ENCODE results near the gene AGPAT2.

The AGPAT2 gene

GRCh38 chr9:136646827-136647711, 40.2 kb downstream of the AGPAT2 start:
- Histone ChIP-seq H3K4me1 (ENCODE audit: control insufficient read depth in 1 of 2, insufficient read depth in 1 of 2, low read depth in 1 of 2, low read length in 1 of 2) (peaks cover 21 to 26% of the 10 kb centered on the region in 2 experiments), H3K4me3 (ENCODE audit: low read depth in 1 of 2, low read length in 1 of 2) (no peak overlapping the region), H3K9me3 (no peaks in the 10 kb centered on the region), H3K27me3 (peaks cover 100% of the 10 kb centered on the region), H3K27ac (no peak overlapping the region), H3K36me3 (no peaks in the 10 kb centered on the region)
- no peak for TF ChIP-seq CTCF (IDR thresholded peaks at IDR 0.05)

GRCh38 chr9:136645903-136646754, 41.1 kb downstream of the AGPAT2 start:
- peaks cover 21 to 26% of the 10 kb centered on the region in 2 experiments for H3K4me1 ChIP-seq (ENCODE audit: control insufficient read depth in 1 of 2, insufficient read depth in 1 of 2, low read depth in 1 of 2, low read length in 1 of 2)
- H3K4me3 ChIP-seq (ENCODE audit: low read depth in 1 of 2, low read length in 1 of 2) = no peak overlapping the region
- H3K27me3 ChIP-seq = peaks cover 95% of the 10 kb centered on the region
- no peaks in the 10 kb centered on the region for H3K9me3 ChIP-seq
- no peaks in the 10 kb centered on the region for H3K36me3 ChIP-seq
- no peak for TF ChIP-seq CTCF (IDR thresholded peaks at IDR 0.05)
- no peak overlapping the region for H3K27ac ChIP-seq

GRCh38 chr9:136645352-136645902, 41.8 kb downstream of the AGPAT2 start:
- Histone ChIP-seq H3K36me3 (no peaks in the 10 kb centered on the region), H3K27me3 (peaks cover 91% of the 10 kb centered on the region), H3K4me1 (ENCODE audit: control insufficient read depth in 1 of 2, insufficient read depth in 1 of 2, low read depth in 1 of 2, low read length in 1 of 2) (peaks cover 21 to 26% of the 10 kb centered on the region in 2 experiments), H3K27ac (peak overlapping the region; percentile 51), H3K4me3 (ENCODE audit: low read depth in 1 of 2, low read length in 1 of 2) (peak overlapping the region; percentile 47 to 56), H3K9me3 (no peaks in the 10 kb centered on the region)
- TF ChIP-seq CTCF (IDR thresholded peaks at IDR 0.05) = no peak

GRCh38 chr9:136644593-136645351, 42.5 kb downstream of the AGPAT2 start:
- peak; percentile 85 for TF ChIP-seq CTCF (IDR thresholded peaks at IDR 0.05)
- H3K27ac ChIP-seq = peak overlapping the region; percentile 51
- peaks cover 87% of the 10 kb centered on the region for H3K27me3 ChIP-seq
- H3K4me3 ChIP-seq (ENCODE audit: low read depth in 1 of 2, low read length in 1 of 2) = peak overlapping the region; percentile 47 to 56
- H3K36me3 ChIP-seq = no peaks in the 10 kb centered on the region
- H3K9me3 ChIP-seq = no peaks in the 10 kb centered on the region
- peaks cover 21 to 26% of the 10 kb centered on the region in 2 experiments for H3K4me1 ChIP-seq (ENCODE audit: control insufficient read depth in 1 of 2, insufficient read depth in 1 of 2, low read depth in 1 of 2, low read length in 1 of 2)

DNA sequence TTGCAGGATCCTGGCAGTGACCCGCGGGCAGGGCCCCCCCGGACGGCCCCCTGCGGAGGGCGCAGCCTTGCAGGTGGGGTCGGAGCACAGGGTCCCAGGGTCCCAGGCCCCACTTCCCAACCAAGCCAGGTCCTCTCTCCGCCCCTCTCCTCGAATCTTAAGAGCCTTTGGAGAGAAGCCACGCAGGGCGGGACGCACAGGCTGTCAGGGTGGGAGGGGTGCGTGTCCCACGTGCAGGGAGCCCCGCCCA, 43.0 kb downstream of the AGPAT2 start:
- H3K36me3 ChIP-seq = no peaks in the 10 kb centered on the region
- peaks cover 21 to 26% of the 10 kb centered on the region in 2 experiments for H3K4me1 ChIP-seq (ENCODE audit: control insufficient read depth in 1 of 2, insufficient read depth in 1 of 2, low read depth in 1 of 2, low read length in 1 of 2)
- no peaks in the 10 kb centered on the region for H3K9me3 ChIP-seq
- peak overlapping the region; percentile 51 for H3K27ac ChIP-seq
- H3K4me3 ChIP-seq (ENCODE audit: low read depth in 1 of 2, low read length in 1 of 2) = peak overlapping the region; percentile 47 to 56
- no peak for TF ChIP-seq CTCF (IDR thresholded peaks at IDR 0.05)
- peaks cover 82% of the 10 kb centered on the region for H3K27me3 ChIP-seq
